Kidney epithelial cell (primary cell): ENCODE measurements around the gene TMEM130. TPM values are rescaled to one million over a fixed set of nuclear protein-coding genes. Genes with fewer than 3 reads are reported as not detected.

ENCODE experiments used
- DNase-seq: peaks from one replicate; pipeline ENCODE4 v3.0.0-alpha.2; 2010; ENCODE audit warnings: low read depth
- H3K27me3 ChIP-seq: 2 replicates; pipeline ENCODE4 v1.6.0; 2011; ENCODE audit warnings: low read length; ENCODE audit not compliant: control insufficient read depth, insufficient read depth
- H3K36me3 ChIP-seq: 2 replicates; pipeline ENCODE4 v1.5.1; 2011; ENCODE audit warnings: low read length; ENCODE audit not compliant: control insufficient read depth, insufficient read depth
- H3K4me3 ChIP-seq: 2 replicates; pipeline ENCODE4 v1.5.1; 2011; ENCODE audit warnings: low read depth, mild to moderate bottlenecking, control low read depth, low read length
- total RNA-seq: library from RNA; depleted of rRNA; stranded (reverse); fragments of >200 nt; gene quantifications from 2 replicates; pipeline ENCODE4 v1.2.3, GENCODE V29; 2015
- TF ChIP-seq, protein P1 (sequence below): IDR thresholded peaks from 2 replicates; pipeline ENCODE4 v1.5.1; 2011; ENCODE audit warnings: mild to moderate bottlenecking, moderate library complexity, low read length, control low read depth, inconsistent platforms; ENCODE audit not compliant: insufficient read depth, poor library complexity, severe bottlenecking

Gene TMEM130
- total RNA-seq, 1 donor from 2014 or later: 0.33 TPM

DNA sequence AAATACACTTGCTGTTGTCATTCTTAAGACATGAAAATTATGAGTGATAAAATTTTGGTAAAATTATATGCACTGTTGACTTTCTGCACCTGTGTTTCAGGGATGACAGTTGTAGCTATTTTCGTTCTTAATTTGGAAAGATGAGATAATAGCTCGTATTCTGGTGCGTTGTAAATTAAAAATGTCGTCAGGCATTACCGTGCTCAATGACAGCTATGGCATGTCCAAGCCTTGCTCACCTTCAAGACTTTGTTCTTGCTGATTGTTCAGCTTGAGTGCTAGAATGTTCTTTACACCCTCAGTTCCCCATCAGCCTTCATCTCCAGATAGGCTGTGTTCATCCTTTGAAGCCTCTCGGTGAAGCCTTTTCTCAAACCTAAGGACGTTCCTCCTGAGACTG is 30.0 kb upstream of the TMEM130 start:
- TF ChIP-seq, protein P1, sequence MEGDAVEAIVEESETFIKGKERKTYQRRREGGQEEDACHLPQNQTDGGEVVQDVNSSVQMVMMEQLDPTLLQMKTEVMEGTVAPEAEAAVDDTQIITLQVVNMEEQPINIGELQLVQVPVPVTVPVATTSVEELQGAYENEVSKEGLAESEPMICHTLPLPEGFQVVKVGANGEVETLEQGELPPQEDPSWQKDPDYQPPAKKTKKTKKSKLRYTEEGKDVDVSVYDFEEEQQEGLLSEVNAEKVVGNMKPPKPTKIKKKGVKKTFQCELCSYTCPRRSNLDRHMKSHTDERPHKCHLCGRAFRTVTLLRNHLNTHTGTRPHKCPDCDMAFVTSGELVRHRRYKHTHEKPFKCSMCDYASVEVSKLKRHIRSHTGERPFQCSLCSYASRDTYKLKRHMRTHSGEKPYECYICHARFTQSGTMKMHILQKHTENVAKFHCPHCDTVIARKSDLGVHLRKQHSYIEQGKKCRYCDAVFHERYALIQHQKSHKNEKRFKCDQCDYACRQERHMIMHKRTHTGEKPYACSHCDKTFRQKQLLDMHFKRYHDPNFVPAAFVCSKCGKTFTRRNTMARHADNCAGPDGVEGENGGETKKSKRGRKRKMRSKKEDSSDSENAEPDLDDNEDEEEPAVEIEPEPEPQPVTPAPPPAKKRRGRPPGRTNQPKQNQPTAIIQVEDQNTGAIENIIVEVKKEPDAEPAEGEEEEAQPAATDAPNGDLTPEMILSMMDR: no peak
- H3K36me3 ChIP-seq: peaks cover 5% of the 10 kb centered on the region
- no peak for DNase-seq
- no peaks in the 10 kb centered on the region for H3K27me3 ChIP-seq
- no peak overlapping the region for H3K4me3 ChIP-seq

DNA sequence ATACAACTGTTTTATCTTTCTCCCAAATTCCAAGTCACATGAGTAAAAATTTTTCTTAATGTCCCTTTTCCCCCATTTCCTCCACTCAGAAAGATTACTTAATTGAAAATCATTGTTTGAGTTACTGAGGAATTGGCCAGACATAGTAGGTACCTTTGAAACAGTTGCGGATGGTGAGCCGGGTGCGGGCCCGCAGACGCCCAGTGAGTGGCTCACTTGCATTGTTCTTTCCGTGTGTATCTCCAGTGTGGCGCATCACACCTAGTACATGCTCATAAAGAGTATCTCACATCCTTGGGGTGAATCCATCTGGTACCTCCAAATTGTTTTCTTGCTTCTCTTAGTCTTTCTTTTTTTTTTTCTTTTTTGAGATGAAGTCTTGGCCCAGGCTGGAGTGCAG is 22.8 kb upstream of the TMEM130 start:
- TF ChIP-seq, protein P1: no peak
- Histone ChIP-seq H3K36me3 (no peaks in the 10 kb centered on the region), H3K4me3 (no peak overlapping the region), H3K27me3 (no peaks in the 10 kb centered on the region)
- no peak for DNase-seq

DNA sequence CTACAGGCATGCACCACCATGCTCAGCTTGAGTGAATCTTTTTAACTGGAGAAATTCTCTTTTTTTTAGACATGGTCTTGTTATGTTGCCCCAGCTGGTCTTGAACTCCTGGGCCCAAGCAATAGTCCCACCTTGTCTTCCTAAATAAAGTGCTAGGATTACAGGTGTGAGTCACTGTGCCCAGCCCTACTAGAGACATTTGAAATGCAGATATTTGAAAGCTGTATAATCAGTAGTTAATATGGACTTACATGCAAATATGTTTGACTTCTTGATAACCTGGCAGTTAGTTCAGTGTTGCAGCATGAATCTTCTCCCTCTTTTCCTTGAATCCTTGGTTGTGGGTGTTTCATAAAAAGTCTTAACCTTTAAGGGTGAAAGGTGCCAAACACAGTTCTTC is 17.2 kb upstream of the TMEM130 start:
- H3K4me3 ChIP-seq: no peak overlapping the region
- TF ChIP-seq, protein P1: no peak
- DNase-seq: no peak
- no peaks in the 10 kb centered on the region for H3K36me3 ChIP-seq
- no peaks in the 10 kb centered on the region for H3K27me3 ChIP-seq

DNA sequence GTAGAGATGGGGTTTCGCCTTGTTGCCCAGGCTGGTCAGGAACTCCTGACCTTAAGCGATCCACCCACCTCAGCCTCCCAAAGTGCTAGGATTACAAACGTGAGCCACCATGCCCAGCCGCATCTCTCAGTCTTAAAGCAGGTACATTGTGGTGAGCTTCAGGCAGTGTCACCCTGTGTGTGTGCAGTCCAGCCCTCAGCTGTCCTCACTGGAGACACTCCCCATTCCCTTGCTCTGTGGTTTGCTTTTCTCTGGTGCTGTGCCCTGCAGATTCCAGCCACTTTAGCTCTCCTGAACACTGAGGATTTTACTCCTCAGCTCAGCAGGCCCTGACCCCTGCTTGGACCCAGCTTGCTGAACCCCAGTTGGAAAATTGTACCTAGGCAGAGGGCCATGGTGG is 14.6 kb upstream of the TMEM130 start:
- Histone ChIP-seq H3K4me3 (no peak overlapping the region), H3K27me3 (no peaks in the 10 kb centered on the region), H3K36me3 (peaks cover 1% of the 10 kb centered on the region)
- TF ChIP-seq, protein P1: no peak
- no peak for DNase-seq

DNA sequence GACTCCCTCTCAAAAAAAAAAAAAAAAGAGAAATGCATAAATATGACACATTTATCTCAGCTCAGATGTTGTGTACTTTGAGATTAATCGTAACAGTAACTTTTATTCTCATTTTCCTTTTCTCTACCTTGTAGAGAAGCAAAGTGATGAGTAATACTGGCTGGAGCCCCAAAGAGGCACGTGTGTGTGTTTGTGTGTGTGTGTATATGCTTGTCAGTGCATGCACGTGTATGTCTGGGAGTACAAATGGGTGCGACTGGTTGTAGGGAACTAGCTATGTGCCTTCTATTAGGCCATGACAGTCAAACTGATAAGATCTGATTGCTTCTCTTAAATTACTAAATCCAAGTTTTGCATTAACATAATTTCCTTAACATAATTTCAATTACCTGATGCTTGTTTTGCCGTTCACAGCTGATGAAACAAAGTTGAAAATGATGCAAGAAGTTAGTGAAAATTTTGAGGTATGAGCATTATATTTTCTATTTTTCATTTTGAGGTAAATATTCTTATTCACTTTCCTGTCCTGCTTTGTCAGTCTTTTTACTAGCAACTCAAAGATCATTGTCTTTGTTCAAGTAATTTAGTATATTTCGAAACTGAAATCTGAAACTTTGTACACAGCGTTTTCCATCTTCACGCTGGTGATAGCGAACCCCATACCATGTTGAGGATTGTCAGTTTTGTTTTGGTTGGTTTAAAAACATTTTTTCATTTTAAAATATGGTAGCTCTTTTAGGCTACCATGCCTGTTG is 11.9 kb upstream of the TMEM130 start:
- no peak for DNase-seq
- Histone ChIP-seq H3K4me3 (no peak overlapping the region), H3K27me3 (no peaks in the 10 kb centered on the region), H3K36me3 (peaks cover 1% of the 10 kb centered on the region)
- TF ChIP-seq, protein P1: no peak

DNA sequence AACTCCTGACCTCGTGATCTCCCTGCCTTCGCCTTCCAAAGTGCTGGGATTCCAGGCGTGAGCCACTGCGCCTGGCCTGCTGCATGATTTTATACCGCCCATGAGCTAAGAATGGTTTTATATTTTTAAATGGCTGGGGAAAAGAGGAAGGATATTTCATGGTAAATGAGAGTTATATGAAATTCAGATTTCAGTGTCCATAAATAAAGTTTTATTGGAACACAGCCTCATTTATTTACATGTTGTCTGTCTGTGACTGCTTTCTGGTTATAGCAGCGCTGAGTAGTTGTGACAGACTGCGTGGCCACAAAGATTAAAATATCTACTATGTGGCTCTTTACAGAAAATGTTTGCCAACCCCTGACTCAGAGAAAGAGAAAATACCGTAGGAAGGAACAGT is 10.7 kb upstream of the TMEM130 start:
- DNase-seq: no peak
- Histone ChIP-seq H3K36me3 (peaks cover 1% of the 10 kb centered on the region), H3K4me3 (no peak overlapping the region), H3K27me3 (no peaks in the 10 kb centered on the region)
- TF ChIP-seq, protein P1: no peak
